Right atrium auricular region (tissue), 2 donors: ENCODE results near the gene EMCN. TPM values are rescaled to one million over a fixed set of nuclear protein-coding genes. Genes with fewer than 3 reads are reported as not detected.
"Not testable (repeated sequence)": the region's sequence is repeated elsewhere in the genome, so short reads cannot be mapped to it uniquely, and the experiment has no call there.

Experiments used
- DNase-seq: peaks from one replicate; pipeline ENCODE4 v3.0.0-alpha.2; 2019; ENCODE audit warnings: low spot score
- H3K27ac ChIP-seq, 2 donors: fragments of 200-600 bp; sonication (generic); 1 replicate in 1 of 2; 2 replicates in 1 of 2; pipeline ENCODE4 v1.5.1; 2016 to 2019
- H3K27me3 ChIP-seq, 2 donors: fragments of 200-600 bp; sonication (generic); one replicate each; pipeline versions ENCODE4 v1.5.1 to v1.6.0; 2017 to 2019
- H3K36me3 ChIP-seq: fragments of 200-600 bp; sonication (generic); one replicate; pipeline ENCODE4 v1.5.1; 2016
- H3K4me1 ChIP-seq, 2 donors: fragments of 200-600 bp; sonication (generic); one replicate each; pipeline versions ENCODE4 v1.5.1 to v1.6.0; 2017 to 2019
- H3K4me3 ChIP-seq, 2 donors: fragments of 200-600 bp; sonication (generic); 1 replicate in 1 of 2; 2 replicates in 1 of 2; pipeline ENCODE4 v1.5.1; 2017 to 2019; ENCODE audit warnings: mild to moderate bottlenecking in 1 of 2, moderate library complexity in 1 of 2
- H3K9me3 ChIP-seq, 2 donors: fragments of 200-600 bp; sonication (generic); one replicate each; pipeline ENCODE4 v1.5.1; 2019
- total RNA-seq, 2 donors: library from RNA; depleted of rRNA; stranded (reverse); fragments of >200 nt; gene quantifications; one replicate each; pipeline ENCODE4 v1.1.0, GENCODE V29; 2016
- TF ChIP-seq, protein P1 (sequence below), 2 donors: fragments of 200-600 bp; sonication (generic); IDR thresholded peaks; one replicate each; pipeline ENCODE4 v1.5.1; 2019; ENCODE audit warnings: antibody characterized with exemption in 2 of 2

EMCN gene
- total RNA-seq, 2 donors from 2014 or later, result 41.2 to 66.4 TPM

- no peak for DNase-seq
- Histone ChIP-seq H3K36me3 (no peaks in the 10 kb centered on the region), H3K27me3 (no peaks in the 10 kb centered on the region), H3K4me3 (no peak overlapping the region), H3K4me1 (no peaks in the 10 kb centered on the region), H3K9me3 (no peaks in the 10 kb centered on the region), H3K27ac (no peak overlapping the region)
- TF ChIP-seq, protein P1, sequence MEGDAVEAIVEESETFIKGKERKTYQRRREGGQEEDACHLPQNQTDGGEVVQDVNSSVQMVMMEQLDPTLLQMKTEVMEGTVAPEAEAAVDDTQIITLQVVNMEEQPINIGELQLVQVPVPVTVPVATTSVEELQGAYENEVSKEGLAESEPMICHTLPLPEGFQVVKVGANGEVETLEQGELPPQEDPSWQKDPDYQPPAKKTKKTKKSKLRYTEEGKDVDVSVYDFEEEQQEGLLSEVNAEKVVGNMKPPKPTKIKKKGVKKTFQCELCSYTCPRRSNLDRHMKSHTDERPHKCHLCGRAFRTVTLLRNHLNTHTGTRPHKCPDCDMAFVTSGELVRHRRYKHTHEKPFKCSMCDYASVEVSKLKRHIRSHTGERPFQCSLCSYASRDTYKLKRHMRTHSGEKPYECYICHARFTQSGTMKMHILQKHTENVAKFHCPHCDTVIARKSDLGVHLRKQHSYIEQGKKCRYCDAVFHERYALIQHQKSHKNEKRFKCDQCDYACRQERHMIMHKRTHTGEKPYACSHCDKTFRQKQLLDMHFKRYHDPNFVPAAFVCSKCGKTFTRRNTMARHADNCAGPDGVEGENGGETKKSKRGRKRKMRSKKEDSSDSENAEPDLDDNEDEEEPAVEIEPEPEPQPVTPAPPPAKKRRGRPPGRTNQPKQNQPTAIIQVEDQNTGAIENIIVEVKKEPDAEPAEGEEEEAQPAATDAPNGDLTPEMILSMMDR (IDR thresholded peaks at IDR 0.05), result no peak
Observed at GRCh38 chr4:100547541-100548199, 29.8 kb upstream of the EMCN start.

DNA sequence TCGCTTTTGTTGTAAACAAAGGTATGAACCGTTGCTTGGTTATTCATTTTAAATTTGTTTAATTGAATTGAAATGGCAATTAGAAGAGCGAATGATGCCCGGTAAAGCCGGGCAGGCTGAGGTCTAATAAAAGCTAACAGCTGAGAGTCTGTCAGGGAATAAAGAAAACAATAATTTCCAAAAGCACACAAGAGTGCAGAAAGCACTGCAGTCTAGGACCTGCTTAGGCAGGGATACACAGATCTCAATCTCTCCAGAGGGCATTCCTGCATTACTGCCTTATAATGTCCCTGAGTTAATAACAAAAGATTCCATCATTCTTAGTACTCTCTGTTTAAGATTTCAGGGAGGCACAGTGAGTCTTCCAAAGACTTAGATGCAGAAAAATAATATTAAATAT is 27.6 kb upstream of the EMCN start:
- no peaks in the 10 kb centered on the region for H3K4me1 ChIP-seq
- DNase-seq, result no peak
- TF ChIP-seq, protein P1 (IDR thresholded peaks at IDR 0.05), result no peak
- no peak overlapping the region for H3K4me3 ChIP-seq
- no peaks in the 10 kb centered on the region for H3K27me3 ChIP-seq
- H3K36me3 ChIP-seq, result no peaks in the 10 kb centered on the region
- no peak overlapping the region for H3K27ac ChIP-seq
- H3K9me3 ChIP-seq, result no peaks in the 10 kb centered on the region

- no peaks in the 10 kb centered on the region for H3K36me3 ChIP-seq
- H3K27ac ChIP-seq, result no peak overlapping the region
- H3K27me3 ChIP-seq, result no peaks in the 10 kb centered on the region
- no peaks in the 10 kb centered on the region for H3K4me1 ChIP-seq
- no peak for DNase-seq
- TF ChIP-seq, protein P1 (IDR thresholded peaks at IDR 0.05), result no peak
- peaks cover 0 to 5% of the 10 kb centered on the region in 2 donors for H3K9me3 ChIP-seq
- no peak overlapping the region for H3K4me3 ChIP-seq
Observed at GRCh38 chr4:100540131-100540530, 22.3 kb upstream of the EMCN start.

DNA sequence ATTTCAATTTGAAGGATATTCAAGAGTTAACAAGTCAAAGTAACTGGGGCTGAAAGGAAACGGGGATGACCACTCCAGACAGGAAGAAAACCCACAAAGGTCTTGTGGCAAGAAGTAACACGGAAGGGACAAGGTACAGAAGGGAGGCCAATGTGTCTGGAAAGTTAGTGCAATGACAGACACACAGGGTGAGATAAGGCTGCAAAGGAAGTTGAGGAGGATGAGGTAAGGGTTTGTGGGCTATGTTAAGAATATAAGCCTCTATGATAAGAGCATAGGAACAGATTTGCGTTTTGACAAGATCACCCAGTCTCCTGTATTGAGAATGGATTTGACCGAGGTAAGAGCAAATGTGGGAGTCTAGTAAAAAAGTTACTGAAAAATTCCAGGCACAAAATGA is 21.9 kb upstream of the EMCN start:
- H3K36me3 ChIP-seq, result no peaks in the 10 kb centered on the region
- H3K4me1 ChIP-seq, result no peaks in the 10 kb centered on the region
- no peak for DNase-seq
- TF ChIP-seq, protein P1 (IDR thresholded peaks at IDR 0.05), result no peak
- H3K27me3 ChIP-seq, result no peaks in the 10 kb centered on the region
- H3K4me3 ChIP-seq, result no peak overlapping the region
- H3K27ac ChIP-seq, result no peak overlapping the region
- peaks cover 0 to 5% of the 10 kb centered on the region in 2 donors for H3K9me3 ChIP-seq

DNA sequence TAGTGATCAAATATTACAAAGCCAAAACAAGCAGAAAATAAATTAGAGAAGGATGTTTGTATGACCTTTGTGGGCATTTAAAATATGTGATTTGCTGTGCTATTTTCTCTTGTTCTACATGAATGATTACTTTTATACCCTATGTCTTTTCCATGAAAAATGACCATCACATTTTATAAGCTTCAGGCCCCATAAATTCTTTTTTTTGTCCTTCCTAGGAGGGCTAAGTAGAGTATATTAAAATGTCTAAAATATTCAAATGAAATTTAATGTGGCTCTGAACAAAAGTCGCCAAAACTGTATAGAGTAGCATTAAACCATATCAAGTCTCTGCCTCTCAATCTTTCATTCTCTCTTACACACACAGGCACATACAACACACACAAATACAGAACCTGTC is 15.9 kb upstream of the EMCN start:
- TF ChIP-seq, protein P1 (IDR thresholded peaks at IDR 0.05), result no peak
- Histone ChIP-seq H3K4me1 (no peaks in the 10 kb centered on the region), H3K27me3 (no peaks in the 10 kb centered on the region), H3K27ac (no peak overlapping the region), H3K36me3 (no peaks in the 10 kb centered on the region), H3K9me3 (peaks cover 0 to 10% of the 10 kb centered on the region in 2 donors), H3K4me3 (no peak overlapping the region)
- no peak for DNase-seq

GRCh38 chr4:100530161-100530560 is 12.3 kb upstream of the EMCN start:
- not testable (repeated sequence) for H3K27ac ChIP-seq, H3K36me3 ChIP-seq, DNase-seq, H3K27me3 ChIP-seq, H3K9me3 ChIP-seq, H3K4me3 ChIP-seq, H3K4me1 ChIP-seq
